Measurements from ENCODE around the gene OBSCN. TPM values are rescaled to one million over a fixed set of nuclear protein-coding genes. Genes with fewer than 3 reads are reported as not detected.

OBSCN gene
- total RNA-seq, 1 experiment from 2014 or later, result 5.6 TPM

GRCh38 chr1:228228601-228229074 lies 20.8 kb downstream of the OBSCN start:
- no peak for DNase-seq
- H3K36me3 ChIP-seq (ENCODE audit: control insufficient read depth, insufficient read depth, low read length), result no peaks in the 10 kb centered on the region
- H3K4me3 Mint-ChIP-seq (ENCODE audit: unreplicated experiment), result no peak overlapping the region
- intact Hi-C loops (cut with micrococcal nuclease; ENCODE audit: unreplicated experiment), result no loop called here
- no peaks in the 10 kb centered on the region for H3K27me3 ChIP-seq (replicated peaks; ENCODE audit: control insufficient read depth, insufficient read depth, low read length)
- H3K4me3 ChIP-seq (ENCODE audit: low read depth, low read length), result no peak overlapping the region
- no peaks in the 10 kb centered on the region for H3K4me1 Mint-ChIP-seq (ENCODE audit: low read depth, unreplicated experiment)
- BruUV-seq (replicated peaks), result no TSS peak
- no peaks in the 10 kb centered on the region for H3K27me3 Mint-ChIP-seq (ENCODE audit: insufficient read depth, unreplicated experiment)
- CTCF ChIA-PET, result interaction anchor here (0.5 to 1.3 kb wide), 2 partner anchors 98 to 230 kb away, joined by 3 read pairs; no protein-coding TSS in a partner anchor
- peaks cover 6% of the 10 kb centered on the region for H3K9me3 Mint-ChIP-seq (ENCODE audit: unreplicated experiment)
- H3K36me3 Mint-ChIP-seq (ENCODE audit: insufficient read depth, unreplicated experiment), result peaks cover 5% of the 10 kb centered on the region
- TF ChIP-seq CTCF (IDR thresholded peaks at IDR 0.05; ENCODE audit: insufficient read depth in 1 of 2, low read depth in 1 of 2, low read length in 1 of 2, severe bottlenecking in 1 of 2, unreplicated experiment in 1 of 2), result no peak
- no peak overlapping the region for H3K27ac Mint-ChIP-seq (ENCODE audit: unreplicated experiment)
- H3K4me1 ChIP-seq, result no peaks in the 10 kb centered on the region
- POLR2A ChIA-PET, result no interaction called here
- peaks cover 13% of the 10 kb centered on the region; the same call in 1 of the 2 replicates for H3K9me3 ChIP-seq

GRCh38 chr1:228231189-228231588 lies 23.3 kb downstream of the OBSCN start:
- Mint-ChIP-seq H3K36me3 (ENCODE audit: insufficient read depth, unreplicated experiment) (peaks cover 5% of the 10 kb centered on the region), H3K27me3 (ENCODE audit: insufficient read depth, unreplicated experiment) (no peaks in the 10 kb centered on the region), H3K27ac (ENCODE audit: unreplicated experiment) (no peak overlapping the region), H3K4me3 (ENCODE audit: unreplicated experiment) (no peak overlapping the region), H3K9me3 (ENCODE audit: unreplicated experiment) (peaks cover 22% of the 10 kb centered on the region), H3K4me1 (ENCODE audit: low read depth, unreplicated experiment) (no peaks in the 10 kb centered on the region)
- DNase-seq, result no peak
- TF ChIP-seq CTCF (IDR thresholded peaks at IDR 0.05; ENCODE audit: insufficient read depth in 1 of 2, low read depth in 1 of 2, low read length in 1 of 2, severe bottlenecking in 1 of 2, unreplicated experiment in 1 of 2), result no peak
- ChIA-PET POLR2A (no interaction called here), CTCF (no interaction called here)
- intact Hi-C loops (cut with micrococcal nuclease; ENCODE audit: unreplicated experiment), result no loop called here
- Histone ChIP-seq H3K27me3 (replicated peaks; ENCODE audit: control insufficient read depth, insufficient read depth, low read length) (no peaks in the 10 kb centered on the region), H3K9me3 (peaks cover 5% of the 10 kb centered on the region; the same call in 1 of the 2 replicates), H3K4me3 (ENCODE audit: low read depth, low read length) (no peak overlapping the region), H3K4me1 (no peaks in the 10 kb centered on the region), H3K36me3 (ENCODE audit: control insufficient read depth, insufficient read depth, low read length) (no peaks in the 10 kb centered on the region)
- BruUV-seq (replicated peaks), result no TSS peak

- H3K27ac Mint-ChIP-seq (ENCODE audit: unreplicated experiment), result no peak overlapping the region
- Histone ChIP-seq H3K9me3 (peaks cover 5% of the 10 kb centered on the region; the same call in 1 of the 2 replicates), H3K4me1 (no peaks in the 10 kb centered on the region), H3K36me3 (ENCODE audit: control insufficient read depth, insufficient read depth, low read length) (no peaks in the 10 kb centered on the region), H3K27me3 (replicated peaks; ENCODE audit: control insufficient read depth, insufficient read depth, low read length) (no peaks in the 10 kb centered on the region), H3K4me3 (ENCODE audit: low read depth, low read length) (no peak overlapping the region)
- intact Hi-C loops (cut with micrococcal nuclease; ENCODE audit: unreplicated experiment), result no loop called here
- BruUV-seq (replicated peaks), result no TSS peak
- ChIA-PET CTCF (interaction anchor here (0.5 to 0.7 kb wide), 2 partner anchors 20 to 160 kb away, joined by 3 to 5 read pairs; no protein-coding TSS in a partner anchor), POLR2A (no interaction called here)
- H3K36me3 Mint-ChIP-seq (ENCODE audit: insufficient read depth, unreplicated experiment), result no peaks in the 10 kb centered on the region
- no peaks in the 10 kb centered on the region for H3K27me3 Mint-ChIP-seq (ENCODE audit: insufficient read depth, unreplicated experiment)
- no peak for DNase-seq
- no peak for TF ChIP-seq CTCF (IDR thresholded peaks at IDR 0.05; ENCODE audit: insufficient read depth in 1 of 2, low read depth in 1 of 2, low read length in 1 of 2, severe bottlenecking in 1 of 2, unreplicated experiment in 1 of 2)
- no peak overlapping the region for H3K4me3 Mint-ChIP-seq (ENCODE audit: unreplicated experiment)
- peaks cover 30% of the 10 kb centered on the region for H3K9me3 Mint-ChIP-seq (ENCODE audit: unreplicated experiment)
- H3K4me1 Mint-ChIP-seq (ENCODE audit: low read depth, unreplicated experiment), result no peaks in the 10 kb centered on the region
Observed at GRCh38 chr1:228233136-228233535, 25.3 kb downstream of the OBSCN start.
